H9 (cell line): ENCODE results near the gene PCID2. TPM values are rescaled to one million over a fixed set of nuclear protein-coding genes. Genes with fewer than 3 reads are reported as not detected.
A peak's percentile ranks its signal among the peaks of the same experiment; 100 is the strongest.

Source experiments
- DNase-seq: peaks from one replicate; pipeline ENCODE4 v3.0.0-alpha.2; 2017
- H2AFZ ChIP-seq: one replicate; pipeline ENCODE4 v1.6.1; 2013; ENCODE audit warnings: mild to moderate bottlenecking, low read length, control low read depth, moderate library complexity
- H2AK5ac ChIP-seq: 2 replicates; pipeline ENCODE4 v1.6.1; 2013; ENCODE audit warnings: low read length, control low read depth, mixed read lengths; ENCODE audit not compliant: insufficient read length
- H2BK120ac ChIP-seq: one replicate; pipeline ENCODE4 v1.6.1; 2013; ENCODE audit warnings: low read depth, mild to moderate bottlenecking, low read length, control low read depth, inconsistent platforms; ENCODE audit not compliant: poor library complexity, severe bottlenecking
- H2BK12ac ChIP-seq: 2 replicates; pipeline ENCODE4 v1.6.1; 2013; ENCODE audit warnings: low read length, control low read depth, mixed read lengths, low read depth; ENCODE audit not compliant: insufficient read length
- H2BK15ac ChIP-seq: 2 replicates; pipeline ENCODE4 v1.6.1; 2013; ENCODE audit warnings: low read depth, low read length, control low read depth
- H2BK20ac ChIP-seq: one replicate; pipeline ENCODE4 v1.6.1; 2013; ENCODE audit warnings: low read depth, mild to moderate bottlenecking, low read length, control low read depth, inconsistent platforms; ENCODE audit not compliant: poor library complexity, severe bottlenecking
- H2BK5ac ChIP-seq: 2 replicates; pipeline ENCODE4 v1.6.1; 2013; ENCODE audit warnings: low read length, control low read depth, mixed read lengths; ENCODE audit not compliant: insufficient read length
- H3K14ac ChIP-seq: 2 replicates; pipeline ENCODE4 v1.6.1; 2013; ENCODE audit warnings: low read length, control low read depth; ENCODE audit not compliant: insufficient read depth
- H3K18ac ChIP-seq: 2 replicates; pipeline ENCODE4 v1.6.1; 2013; ENCODE audit warnings: low read depth, mild to moderate bottlenecking, mixed read lengths, low read length, control low read depth; ENCODE audit not compliant: insufficient read length
- H3K23ac ChIP-seq: 2 replicates; pipeline ENCODE4 v1.6.1; 2013; ENCODE audit warnings: low read length, control low read depth, mixed read lengths, low read depth; ENCODE audit not compliant: insufficient read length
- H3K23me2 ChIP-seq: 2 replicates; pipeline ENCODE4 v1.6.1; 2013; ENCODE audit warnings: low read depth, mild to moderate bottlenecking, mixed read lengths, low read length, control low read depth; ENCODE audit not compliant: insufficient read length, poor library complexity, severe bottlenecking
- H3K27ac ChIP-seq: 2 replicates; pipeline ENCODE4 v1.5.1; 2013; ENCODE audit warnings: low read length, control low read depth, mixed read lengths, low read depth; ENCODE audit not compliant: insufficient read length
- H3K27me3 ChIP-seq: 2 replicates; pipeline ENCODE4 v1.6.1; 2013; ENCODE audit warnings: low read length, control low read depth, inconsistent platforms; ENCODE audit not compliant: insufficient read depth
- H3K4ac ChIP-seq: 2 replicates; pipeline ENCODE4 v1.6.1; 2013; ENCODE audit warnings: low read depth, mild to moderate bottlenecking, control low read depth, inconsistent platforms, low read length, moderate library complexity
- H3K4me1 ChIP-seq: 2 replicates; pipeline ENCODE4 v1.6.1; 2013; ENCODE audit warnings: low read length, control low read depth, inconsistent platforms; ENCODE audit not compliant: insufficient read depth
- H3K4me2 ChIP-seq: 2 replicates; pipeline ENCODE4 v1.6.1; 2013; ENCODE audit warnings: low read length, control low read depth, mixed read lengths; ENCODE audit not compliant: insufficient read length, insufficient read depth
- H3K56ac ChIP-seq: 2 replicates; pipeline ENCODE4 v1.6.1; 2013; ENCODE audit warnings: low read depth, mild to moderate bottlenecking, mixed read lengths, low read length, control low read depth; ENCODE audit not compliant: insufficient read length
- H3K79me1 ChIP-seq: 2 replicates; pipeline ENCODE4 v1.6.1; 2013; ENCODE audit warnings: low read depth, mild to moderate bottlenecking, moderate library complexity, low read length, control low read depth, inconsistent platforms; ENCODE audit not compliant: insufficient read depth, poor library complexity, severe bottlenecking
- H3K79me2 ChIP-seq: 2 replicates; pipeline ENCODE4 v1.6.1; 2013; ENCODE audit warnings: low read length, control low read depth, inconsistent platforms; ENCODE audit not compliant: insufficient read depth
- H3K9ac ChIP-seq: 2 replicates; pipeline ENCODE4 v1.6.1; 2013; ENCODE audit warnings: low read length, control low read depth, mixed read lengths; ENCODE audit not compliant: insufficient read length; ENCODE audit errors: extremely low read depth
- H3K9me3 ChIP-seq: one replicate; pipeline ENCODE4 v1.6.1; 2013; ENCODE audit warnings: low read depth, low read length, inconsistent platforms; ENCODE audit not compliant: control insufficient read depth
- H3T11ph ChIP-seq: one replicate; pipeline ENCODE4 v1.6.1; 2013; ENCODE audit warnings: mild to moderate bottlenecking, low read length, control low read depth, inconsistent platforms
- H4K20me1 ChIP-seq: one replicate; pipeline ENCODE4 v1.6.1; 2013; ENCODE audit not compliant: control insufficient read depth, insufficient read length, insufficient read depth
- H4K5ac ChIP-seq: 2 replicates; pipeline ENCODE4 v1.6.1; 2013; ENCODE audit warnings: low read depth, mild to moderate bottlenecking, mixed read lengths, low read length, control low read depth; ENCODE audit not compliant: insufficient read length
- H4K8ac ChIP-seq: replicated peaks from 2 replicates; pipeline ENCODE4 v1.6.1; 2013; ENCODE audit warnings: low read length, control low read depth, mixed read lengths, low read depth; ENCODE audit not compliant: insufficient read length
- H4K91ac ChIP-seq: 2 replicates; pipeline ENCODE4 v1.6.1; 2013; ENCODE audit warnings: low read depth, mild to moderate bottlenecking, moderate library complexity, mixed read lengths, low read length, control low read depth; ENCODE audit not compliant: insufficient read length
- H3K27ac Mint-ChIP-seq, 3 experiments: 2 replicates in 2 of 3; 3 replicates in 1 of 3; pipeline ENCODE4 v1.8.0; 2020 to 2021; ENCODE audit warnings: mixed read lengths in 3 of 3, mild to moderate bottlenecking in 1 of 3, moderate library complexity in 1 of 3
- H3K27me3 Mint-ChIP-seq: 2 replicates; pipeline ENCODE4 v1.8.0; 2021; ENCODE audit warnings: low read depth, mild to moderate bottlenecking, moderate library complexity, mixed read lengths
- H3K36me3 Mint-ChIP-seq, 3 experiments: 2 replicates in 2 of 3; 3 replicates in 1 of 3; pipeline ENCODE4 v1.8.0; 2020 to 2021; ENCODE audit warnings: low read depth in 3 of 3, mixed read lengths in 3 of 3; ENCODE audit not compliant: insufficient read depth in 1 of 3
- H3K4me1 Mint-ChIP-seq, 2 experiments: 2 replicates each; pipeline ENCODE4 v1.8.0; 2020; ENCODE audit warnings: mixed read lengths in 2 of 2
- H3K4me3 Mint-ChIP-seq, 2 experiments: 2 replicates in 1 of 2; 3 replicates in 1 of 2; pipeline ENCODE4 v1.8.0; 2020 to 2021; ENCODE audit warnings: mild to moderate bottlenecking in 2 of 2, mixed read lengths in 2 of 2, moderate library complexity in 1 of 2
- H3K9me3 Mint-ChIP-seq, 2 experiments: 2 replicates in 1 of 2; 3 replicates in 1 of 2; pipeline ENCODE4 v1.8.0; 2020; ENCODE audit warnings: mild to moderate bottlenecking in 2 of 2, mixed read lengths in 2 of 2, moderate library complexity in 1 of 2
- CTCF ChIP-seq: fragments of 200-600 bp; sonication (generic); conservative IDR thresholded peaks from 3 replicates; pipeline ENCODE4 v1.8.0; 2021; ENCODE audit warnings: antibody characterized with exemption, mild to moderate bottlenecking
- WGBS: extraction: QIAGEN DNeasy Blood & Tissue Kit; methylation state at CpG from one replicate; pipeline ENCODE4 v1.1.7; 2013; ENCODE audit warnings: missing lambda C conversion rate, low lambda C conversion rate, mixed read lengths; ENCODE audit not compliant: insufficient read length; ENCODE audit errors: extremely low coverage; 5-methylcytosine and 5-hydroxymethylcytosine counted together
- total RNA-seq: library from RNA; stranded (reverse); gene quantifications from 2 replicates; pipeline ENCODE4 v1.2.1, GENCODE V29; 2021

PCID2 gene
- total RNA-seq, 1 experiment from 2014 or later = 66.0 TPM

- Histone ChIP-seq H3K18ac (no peak overlapping the region), H3K4me1 (no peaks in the 10 kb centered on the region), H4K8ac (no peak overlapping the region), H3T11ph (no peak overlapping the region), H3K9ac (no peak overlapping the region), H2BK15ac (no peak overlapping the region), H3K23ac (no peak overlapping the region), H3K56ac (no peak overlapping the region), H4K5ac (no peak overlapping the region), H3K79me2 (no peaks in the 10 kb centered on the region), H3K27me3 (no peaks in the 10 kb centered on the region; the same call in 1 of the 2 replicates), H3K4ac (no peak overlapping the region), H3K14ac (no peak overlapping the region; the same call in 1 of the 2 replicates), H2BK12ac (no peak overlapping the region), H3K23me2 (peaks cover 7% of the 10 kb centered on the region), H3K79me1 (no peaks in the 10 kb centered on the region), H2AFZ (no peak overlapping the region), H3K27ac (no peak overlapping the region), H4K20me1 (no peaks in the 10 kb centered on the region), H3K4me2 (no peak overlapping the region), H3K9me3 (no peaks in the 10 kb centered on the region), H4K91ac (no peak overlapping the region), H2BK20ac (no peak overlapping the region), H2BK5ac (no peak overlapping the region), H2BK120ac (no peak overlapping the region), H2AK5ac (no peak overlapping the region)
- no peak overlapping the region for H3K27ac Mint-ChIP-seq
- TF ChIP-seq CTCF = no peak
- peaks cover 11 to 22% of the 10 kb centered on the region in 2 experiments for H3K4me1 Mint-ChIP-seq
- H3K4me3 Mint-ChIP-seq = no peak overlapping the region
- DNase-seq = peak; percentile 13
- WGBS = no CpG with 5 or more reads among the region's 13 CpGs
- no peaks in the 10 kb centered on the region; a peak in 1 of 5 replicates for H3K9me3 Mint-ChIP-seq
- peaks cover 28% of the 10 kb centered on the region for H3K27me3 Mint-ChIP-seq
- H3K36me3 Mint-ChIP-seq = no peaks in the 10 kb centered on the region; a peak in 2 of 7 replicates
Measured at GRCh38 chr13:113148407-113148806, 60.1 kb downstream of the PCID2 start.
